ENCODE results near the gene CCDC197.

Gene CCDC197

DNA sequence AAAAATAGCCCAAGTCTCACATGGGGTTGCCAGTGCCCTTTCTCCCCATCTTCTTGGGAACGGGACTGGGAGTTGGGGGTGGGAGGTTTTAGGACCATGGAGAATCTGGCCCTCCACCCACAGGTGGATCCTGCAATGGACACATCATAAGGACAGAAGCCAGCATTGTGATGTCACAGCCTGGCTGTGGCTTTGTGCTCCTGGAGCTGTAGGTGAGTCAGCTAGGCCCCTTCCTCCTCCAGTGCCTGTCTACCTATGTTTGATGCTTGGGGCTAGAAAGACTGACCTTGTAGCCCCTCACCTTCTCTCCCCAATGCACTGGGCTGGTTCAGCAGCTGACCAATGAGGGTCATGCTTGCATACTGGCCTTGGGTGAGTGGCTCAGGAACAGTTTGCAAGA, at the start of gene CCDC197:
Gene CCDC197, plus strand, starts transcription at position 220 of the 400 bp plus-strand sequence. CDS start 831 bp downstream, outside the sequence.
- no peak for DNase-seq

DNA sequence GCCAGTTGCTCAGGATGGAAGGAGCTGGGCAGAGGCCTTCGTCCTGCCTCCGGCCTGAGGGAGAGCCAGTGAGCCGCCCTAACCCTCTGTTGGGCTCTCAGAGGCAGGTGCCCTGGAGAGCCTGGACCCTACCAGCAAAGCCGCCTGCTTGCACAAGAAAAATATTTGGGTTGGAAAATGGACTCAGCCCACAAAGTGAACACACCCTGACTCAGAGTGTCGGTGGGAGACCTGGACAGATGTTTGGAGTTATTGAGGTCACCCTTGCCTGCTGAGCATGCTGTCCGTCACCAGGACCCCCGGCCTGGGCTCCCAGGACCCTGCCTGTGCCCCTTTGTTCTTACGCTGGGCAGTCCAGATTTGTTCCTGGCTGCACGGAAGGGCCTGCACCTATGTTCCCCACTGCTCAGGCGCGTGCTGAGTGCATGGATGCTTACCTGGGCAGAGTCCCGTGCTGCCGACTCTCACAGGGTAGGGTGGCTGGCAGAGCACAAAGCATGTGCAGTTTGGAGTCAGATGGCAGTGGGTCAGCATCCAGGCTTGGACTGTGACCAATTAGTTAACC, 47.5 kb upstream of the CCDC197 start:
- DNase-seq = no peak

DNA sequence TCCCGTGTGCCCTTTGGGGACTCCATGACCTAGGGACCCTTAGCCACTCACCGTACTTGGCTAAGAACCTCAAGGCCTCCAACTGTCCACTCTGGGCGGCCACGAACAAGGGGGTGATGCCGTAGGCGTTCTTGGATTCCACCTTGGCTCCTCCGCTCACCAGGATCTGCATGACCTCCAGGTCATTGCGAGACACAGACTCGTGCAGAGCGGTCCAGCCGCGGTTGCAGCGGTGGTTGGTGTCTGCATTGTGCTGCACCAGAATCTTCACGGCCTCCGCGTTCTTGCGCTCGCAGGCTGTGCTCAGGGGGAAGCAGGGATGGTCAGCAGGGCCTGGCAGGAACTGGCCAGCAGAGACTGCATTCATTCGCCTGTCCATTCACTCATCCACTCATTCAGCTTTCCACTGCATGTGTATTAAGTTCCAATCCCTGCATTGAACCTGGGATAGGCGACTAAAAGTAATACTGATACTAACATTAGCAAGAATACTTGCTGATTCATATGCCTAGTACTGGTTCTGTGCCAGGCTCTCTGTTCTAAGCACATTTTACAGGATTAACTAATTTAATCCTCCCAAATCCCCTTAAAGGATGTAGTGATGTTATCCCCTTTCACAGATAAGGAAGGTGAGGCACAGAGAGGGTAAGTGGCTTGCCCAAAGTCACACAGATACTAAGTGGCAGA, 46.0 kb upstream of the CCDC197 start:
- DNase-seq = no peak

DNA sequence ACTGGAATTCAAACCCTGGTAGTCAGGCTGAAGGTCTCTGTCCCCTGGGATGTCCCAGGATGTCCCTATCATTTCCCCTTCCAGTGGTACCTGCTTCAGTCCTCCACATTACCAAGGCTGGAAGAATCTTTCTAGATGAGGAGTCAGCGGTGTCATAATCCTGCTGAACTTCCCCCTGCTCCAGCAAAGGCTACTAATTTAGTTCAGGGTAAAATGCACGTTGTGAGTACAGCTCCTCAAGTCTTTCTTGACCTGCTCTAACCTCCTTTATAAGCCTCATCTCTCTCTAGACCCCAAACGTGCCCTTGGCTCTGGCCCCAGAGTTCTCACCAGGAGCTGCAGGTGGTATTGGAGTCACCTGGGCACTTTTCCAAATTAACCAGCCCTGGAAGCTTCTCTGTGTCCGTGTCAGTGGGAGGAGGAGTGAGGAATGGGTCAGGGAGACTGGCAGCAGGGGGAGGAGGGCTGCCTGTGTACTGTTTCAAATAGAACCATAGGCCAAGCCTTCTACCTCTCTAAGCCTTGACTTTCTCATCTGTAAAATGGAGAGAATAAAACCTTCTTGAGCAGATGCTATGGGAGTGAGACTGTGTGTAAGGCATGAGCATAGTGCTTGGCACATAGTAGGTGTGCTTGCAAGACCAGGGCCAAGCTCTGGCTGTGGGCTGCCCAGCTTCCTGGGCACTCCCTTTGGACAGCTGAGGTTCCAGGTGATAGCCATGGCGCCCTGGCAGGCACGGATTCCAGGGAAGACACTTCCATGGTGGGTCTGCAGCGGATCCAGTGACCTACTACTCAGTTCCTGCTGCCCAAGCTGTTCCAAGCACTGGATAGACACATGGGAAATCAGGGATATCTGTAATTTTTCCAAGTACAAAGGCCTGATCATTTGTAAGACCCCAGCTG, 45.2 kb upstream of the CCDC197 start:
- no peak for DNase-seq

DNA sequence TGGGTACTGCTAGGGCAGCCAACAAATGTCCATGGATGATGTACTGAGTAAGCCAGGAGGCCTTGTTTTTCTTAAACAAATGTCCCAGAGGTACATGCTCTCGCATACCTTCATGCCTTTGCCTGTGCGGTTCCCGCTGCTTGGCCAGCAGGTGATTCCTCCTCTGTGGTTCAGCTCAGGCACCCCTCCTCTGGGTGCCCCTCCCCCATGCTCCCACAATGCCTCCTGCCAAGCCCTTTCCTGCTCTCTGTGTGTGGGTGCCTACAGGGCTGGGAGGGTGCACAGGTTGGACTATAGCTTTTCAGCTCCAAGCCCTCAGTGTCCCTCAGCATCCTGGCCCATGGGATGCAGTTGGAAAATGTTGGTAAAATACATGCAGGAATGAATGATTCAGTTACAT, 44.3 kb upstream of the CCDC197 start:
- peak; percentile 28 for DNase-seq

DNA sequence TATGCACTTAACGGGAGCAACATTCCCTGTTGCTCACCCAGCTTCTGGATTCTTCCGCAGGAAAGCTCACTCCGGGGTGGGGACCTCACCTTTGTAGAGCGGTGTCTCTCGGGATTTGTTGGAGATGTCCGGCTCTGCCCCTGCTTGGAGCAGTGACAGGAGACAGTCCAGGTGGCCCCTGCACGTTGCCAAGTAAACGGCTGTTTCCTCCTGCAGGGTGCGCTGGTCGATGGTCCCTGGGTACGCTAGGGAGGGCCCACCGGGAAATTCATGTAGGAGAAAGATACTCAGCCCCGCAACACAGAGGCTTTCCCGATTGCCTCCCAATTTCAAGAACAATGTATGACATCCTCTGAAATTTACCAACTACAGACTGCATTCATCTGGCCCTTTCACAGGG, 43.8 kb upstream of the CCDC197 start:
- peak; percentile 30 for DNase-seq

DNA sequence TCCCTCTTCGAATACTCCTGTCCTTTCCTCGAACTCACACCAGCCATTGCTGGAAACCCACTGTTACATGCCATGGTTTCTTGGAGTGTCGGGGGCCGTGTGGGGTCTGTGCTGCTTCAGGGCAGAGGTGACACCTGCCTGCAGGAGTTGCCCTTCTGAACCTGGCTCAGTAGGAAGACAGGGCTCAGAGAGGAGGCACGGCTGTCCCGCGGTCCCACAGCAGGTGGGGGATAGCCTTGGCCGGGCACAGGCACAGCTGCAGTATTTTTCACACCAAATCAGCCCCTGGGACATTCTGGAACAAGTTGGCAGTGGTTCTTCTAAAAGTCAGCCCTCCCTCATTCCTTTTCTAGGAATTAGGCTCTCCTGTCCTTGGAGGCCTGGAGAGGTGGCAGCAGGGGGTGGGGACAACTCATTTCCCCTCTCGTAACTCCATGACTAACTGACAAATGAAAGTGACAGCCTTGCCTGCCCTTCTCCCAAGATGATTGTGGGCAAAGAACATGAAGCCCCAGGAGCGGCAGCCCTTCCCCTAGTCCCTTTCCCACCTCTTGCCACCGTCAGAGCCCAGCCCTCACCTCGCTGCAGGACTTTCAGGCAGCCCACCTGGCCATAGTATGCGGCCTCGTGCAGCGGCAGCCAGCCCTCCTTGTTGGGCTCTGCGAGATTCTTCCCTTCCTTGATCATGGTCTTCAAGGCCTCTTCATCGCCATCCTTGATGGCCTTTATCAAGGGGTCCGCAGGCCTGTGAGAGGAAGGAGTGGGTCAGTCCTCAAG, 43.2 kb upstream of the CCDC197 start:
- DNase-seq = peak; percentile 33

DNA sequence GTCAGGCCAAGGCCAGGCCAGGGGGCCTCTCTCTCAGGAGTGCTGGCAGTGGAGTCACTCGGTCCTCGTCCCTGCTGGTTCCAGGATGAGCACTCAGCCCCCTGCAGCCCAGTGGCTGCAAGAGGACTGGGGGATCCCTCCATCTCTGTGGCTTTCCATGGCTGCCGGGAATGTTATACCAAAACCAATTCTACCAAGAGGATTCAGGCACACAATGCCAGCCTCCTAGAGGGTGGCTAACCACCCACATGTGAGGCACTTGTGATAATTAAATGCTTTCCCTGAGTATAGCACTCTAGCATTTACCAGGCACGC, 42.6 kb upstream of the CCDC197 start:
- no peak for DNase-seq

DNA sequence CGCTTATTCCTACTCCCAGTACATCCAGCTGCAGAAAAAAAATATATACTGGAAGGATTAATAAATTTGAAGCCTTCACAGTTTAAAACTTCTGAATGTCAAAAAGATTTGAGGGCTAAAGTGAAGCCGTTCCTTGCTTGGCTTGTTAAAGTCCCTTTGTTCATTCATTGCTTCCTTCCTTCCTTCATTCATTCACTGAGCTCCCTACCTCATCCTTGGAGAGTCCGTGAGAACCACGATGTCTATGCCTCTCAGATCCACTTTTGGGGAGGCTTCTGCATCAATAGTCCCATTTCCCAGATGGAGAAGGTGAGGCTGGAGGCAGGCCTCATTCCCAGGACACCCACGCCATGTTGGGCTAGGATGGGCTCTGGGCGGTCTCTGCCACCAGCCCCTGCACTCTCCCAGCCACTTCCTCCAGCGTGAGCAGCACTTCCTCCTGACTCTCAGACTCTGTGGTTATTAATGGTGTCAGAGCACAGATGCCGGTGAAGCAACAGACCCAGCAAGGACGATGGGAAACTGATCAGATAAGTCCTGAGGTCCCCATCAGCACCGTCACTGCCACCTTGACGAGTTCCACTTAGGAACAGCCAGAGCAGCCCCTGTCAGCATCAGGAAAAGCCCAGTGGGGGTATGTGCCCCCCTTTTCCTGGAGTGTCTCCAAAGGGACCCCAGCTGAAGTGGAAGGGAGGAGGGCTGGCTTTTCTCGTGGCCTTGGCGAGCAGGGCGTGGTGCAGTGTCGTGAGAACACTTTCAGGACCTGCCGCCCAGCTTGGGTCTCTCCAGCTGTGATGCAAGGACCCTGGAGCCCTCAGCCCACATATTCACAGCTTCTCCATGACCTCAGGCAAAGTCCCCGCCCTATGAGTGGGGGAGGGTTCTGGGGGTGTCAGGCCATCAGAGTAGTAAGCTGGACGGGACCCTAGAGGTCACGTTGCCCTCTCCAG, 41.9 kb upstream of the CCDC197 start:
- peak; percentile 62 for DNase-seq

DNA sequence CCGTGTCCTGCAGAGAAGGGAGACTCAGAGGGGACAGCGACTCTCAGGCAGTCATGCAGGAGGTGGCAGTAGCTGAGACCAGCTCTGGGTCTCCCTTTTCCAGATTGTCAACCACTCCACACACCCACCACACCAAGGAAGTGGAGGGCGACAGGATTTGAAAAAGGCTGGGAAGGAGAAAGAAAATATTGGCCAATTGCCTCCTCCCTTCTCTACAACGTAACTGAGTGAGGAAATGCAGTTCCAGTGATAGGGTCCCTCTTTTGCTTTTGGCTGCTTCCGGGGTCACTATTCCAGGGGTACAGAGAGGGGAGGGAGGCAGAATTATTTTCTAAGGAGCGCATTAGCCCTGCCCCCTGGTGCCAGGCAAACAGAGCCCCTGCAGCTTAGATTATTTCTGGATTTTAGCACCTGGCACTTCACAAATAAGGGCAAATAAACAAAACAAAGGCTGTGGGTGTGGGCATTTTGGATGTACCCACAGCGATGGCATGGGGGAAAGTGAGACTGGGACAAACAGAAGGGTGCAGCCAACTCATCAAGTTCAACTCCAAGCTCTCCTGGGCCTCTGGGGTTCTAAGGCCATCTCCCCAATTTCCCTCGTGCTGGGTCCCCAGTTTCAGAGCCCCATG, 41.1 kb upstream of the CCDC197 start:
- DNase-seq = peak; percentile 26

DNA sequence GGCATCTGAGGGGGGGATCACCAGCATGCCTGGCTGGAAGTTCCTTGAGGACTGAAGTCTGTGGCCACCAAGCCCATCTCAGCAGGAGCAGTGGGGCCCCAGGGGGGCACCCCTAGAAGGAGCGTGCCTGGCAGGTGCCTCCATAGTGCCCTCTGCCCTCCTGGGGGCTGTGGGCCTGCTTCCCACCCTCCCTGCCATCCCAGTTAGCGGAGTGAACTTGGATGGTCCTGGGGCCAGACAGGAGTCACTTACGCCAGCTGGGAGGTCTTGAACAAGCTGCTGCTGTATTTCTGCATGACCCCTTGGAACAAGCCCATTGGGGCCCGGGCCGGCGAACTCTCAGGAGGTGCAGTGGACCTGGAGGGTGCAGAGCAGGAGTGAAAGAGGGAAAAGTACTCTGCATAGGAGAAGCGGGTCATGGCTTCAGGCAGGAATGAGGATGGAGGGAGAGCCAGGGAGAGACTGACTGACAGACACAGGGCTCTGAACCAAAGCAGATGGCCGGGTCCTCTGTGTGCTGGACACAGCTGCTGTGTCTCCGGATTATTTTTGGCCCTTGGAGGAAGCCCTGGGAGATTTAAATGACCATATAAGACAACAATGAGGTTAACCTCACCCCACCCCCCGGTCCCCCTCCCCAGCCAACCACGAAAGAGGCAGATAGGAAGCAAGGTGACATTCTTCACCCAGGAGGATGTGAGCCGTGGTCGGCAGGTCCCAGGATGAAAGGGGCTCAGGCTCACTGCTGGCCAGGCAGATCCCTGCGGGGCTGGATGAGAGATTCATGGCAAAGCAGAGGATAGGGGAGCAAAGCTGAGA, 40.4 kb upstream of the CCDC197 start:
- peak; percentile 41 for DNase-seq

DNA sequence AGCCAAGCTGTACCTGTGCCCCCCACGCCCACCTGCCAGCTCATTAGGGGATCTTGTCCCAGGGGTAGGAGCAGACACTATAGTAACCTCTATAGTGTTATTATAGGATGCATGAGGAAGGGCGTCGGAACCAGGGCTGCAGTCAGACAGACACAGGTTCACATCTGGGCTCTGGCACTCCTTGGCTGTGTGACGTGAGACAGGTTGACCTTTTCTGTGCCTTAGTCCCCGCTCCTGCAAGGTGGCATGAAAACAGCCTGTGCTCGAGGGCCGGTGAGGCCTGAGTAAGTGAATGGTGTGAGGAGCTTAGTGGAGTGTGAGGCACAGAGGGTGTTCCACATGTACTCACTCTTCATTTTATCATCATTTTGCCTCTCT, 39.8 kb upstream of the CCDC197 start:
- peak; percentile 47 for DNase-seq

DNA sequence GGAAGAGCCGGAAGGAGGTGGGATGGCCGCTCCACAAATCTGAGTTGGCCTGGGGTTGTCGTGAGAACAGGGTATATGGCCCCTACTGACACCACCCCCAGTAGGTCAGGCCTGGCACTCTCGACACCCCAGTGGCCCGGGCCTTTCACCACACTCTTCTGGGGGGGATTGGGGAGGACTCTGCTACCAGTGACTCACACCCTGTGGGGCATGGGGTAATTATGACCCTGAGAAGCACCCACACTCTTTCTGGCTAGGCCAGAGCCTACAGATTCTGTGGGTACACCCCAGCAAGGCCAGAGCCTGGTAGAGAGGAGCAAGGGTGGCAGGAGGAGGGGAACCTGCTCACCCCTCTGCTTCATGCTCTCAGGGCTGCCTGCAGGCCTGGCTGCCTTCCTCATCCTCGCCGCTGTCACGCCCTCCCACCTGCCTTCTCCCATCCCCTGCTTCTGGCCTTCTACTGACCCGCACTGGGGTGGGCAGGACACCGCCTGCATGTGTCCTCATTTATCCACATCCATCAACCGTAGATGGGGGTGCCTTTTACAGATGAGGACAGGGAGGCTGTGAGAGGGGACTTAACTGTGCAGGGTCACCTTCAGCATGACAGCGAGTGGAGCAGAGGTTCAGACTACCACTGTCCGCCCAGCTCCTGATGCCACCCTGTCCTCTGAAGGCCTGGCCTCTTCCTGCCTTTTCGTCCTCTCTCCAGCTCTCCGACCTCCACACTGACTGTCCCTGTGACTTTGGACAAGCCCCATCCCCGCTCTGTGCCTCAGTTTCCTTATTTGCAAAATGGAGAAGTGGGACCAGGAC, 39.1 kb upstream of the CCDC197 start:
- DNase-seq = peak; percentile 59

DNA sequence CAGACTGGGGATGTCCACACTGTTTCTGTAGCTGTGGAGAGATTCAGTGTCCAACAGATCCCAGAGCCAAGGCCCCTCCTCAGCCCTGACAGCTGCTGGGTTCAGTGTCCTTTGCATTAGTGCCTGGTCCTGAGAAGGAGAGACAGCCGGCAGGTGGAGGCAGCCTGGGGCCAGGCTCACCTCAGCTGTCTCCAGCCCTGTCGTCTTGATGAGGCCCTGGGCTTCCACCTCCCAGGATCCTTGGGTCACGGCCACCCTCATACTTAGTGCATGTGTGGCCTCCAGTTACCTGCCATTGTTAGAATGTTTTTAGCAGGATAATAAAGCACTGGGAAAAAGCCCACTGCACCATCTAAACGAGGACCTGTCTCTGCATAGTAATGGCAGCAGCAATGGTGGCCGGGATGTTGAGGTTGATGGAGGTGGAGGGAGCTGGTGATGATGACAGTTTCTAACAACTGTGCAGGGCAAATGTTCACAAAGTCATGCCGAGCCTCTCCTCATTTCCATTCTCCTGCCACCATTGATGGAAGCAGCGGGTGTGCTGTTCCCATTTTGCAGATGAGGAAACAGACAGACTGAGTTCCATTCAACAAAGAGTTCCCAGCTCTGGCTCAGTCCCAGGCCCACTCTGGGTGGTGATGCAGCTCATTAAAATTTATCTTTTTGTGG, 38.4 kb upstream of the CCDC197 start:
- DNase-seq = peak; percentile 34

DNA sequence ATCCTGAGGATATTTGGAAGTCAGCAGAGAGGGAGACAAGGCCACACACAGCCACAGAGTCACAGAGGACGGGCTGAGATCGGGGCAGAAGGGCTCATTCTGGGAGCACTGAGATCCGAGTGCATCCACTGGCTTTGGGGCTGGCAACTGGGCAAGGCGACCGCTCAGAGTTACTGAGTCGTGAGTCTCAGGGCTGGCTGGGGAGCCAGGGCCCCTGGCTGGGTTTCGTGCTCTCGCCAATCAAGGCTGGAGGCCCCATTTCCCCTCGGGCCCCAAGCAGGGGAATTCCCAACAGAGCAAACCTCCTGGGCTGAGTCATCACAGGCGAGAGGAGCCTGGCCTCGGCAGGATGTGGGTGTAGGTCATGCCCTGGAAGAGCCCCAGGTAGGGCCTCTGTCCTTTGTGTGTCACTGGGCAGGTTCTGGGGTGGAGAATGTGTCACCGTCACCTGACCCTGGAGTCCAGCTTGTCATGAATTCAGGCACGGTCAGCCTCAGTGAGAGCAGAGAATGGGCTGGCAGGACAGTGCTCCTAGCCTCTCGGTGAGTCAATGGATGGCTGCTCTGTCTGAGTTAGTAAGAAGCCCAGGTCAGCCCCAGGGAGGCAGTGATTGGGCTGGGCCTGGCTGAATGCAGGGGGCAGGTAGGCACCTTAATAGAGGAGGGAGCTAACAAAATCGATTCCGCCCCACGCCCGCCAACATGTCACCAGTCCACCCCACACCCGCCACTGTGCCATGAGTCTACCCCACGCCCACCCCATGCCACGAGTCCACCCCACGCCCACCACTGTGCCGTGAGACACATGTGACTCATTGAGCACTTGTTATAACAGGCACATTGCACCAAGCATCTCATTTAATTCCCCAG, 37.6 kb upstream of the CCDC197 start:
- DNase-seq = peak; percentile 95

DNA sequence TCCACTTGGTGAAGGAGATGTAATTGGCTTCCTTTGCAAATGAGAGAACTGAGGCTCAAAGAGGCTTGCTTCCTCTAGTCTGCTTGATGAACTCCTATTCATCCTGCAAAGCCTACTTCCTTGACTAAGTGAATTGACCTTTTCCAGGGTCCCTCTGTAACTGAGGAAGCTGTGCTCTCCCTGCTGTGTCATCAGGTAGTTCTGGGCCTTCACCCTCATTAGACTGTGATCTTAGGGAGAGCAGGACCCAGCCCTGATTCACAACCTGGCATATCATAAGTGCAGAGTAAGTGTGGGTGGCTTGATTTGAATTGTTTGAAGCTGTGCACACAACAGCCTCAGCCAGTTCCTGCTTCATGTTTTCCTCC, 37.0 kb upstream of the CCDC197 start:
- DNase-seq = peak; percentile 53

DNA sequence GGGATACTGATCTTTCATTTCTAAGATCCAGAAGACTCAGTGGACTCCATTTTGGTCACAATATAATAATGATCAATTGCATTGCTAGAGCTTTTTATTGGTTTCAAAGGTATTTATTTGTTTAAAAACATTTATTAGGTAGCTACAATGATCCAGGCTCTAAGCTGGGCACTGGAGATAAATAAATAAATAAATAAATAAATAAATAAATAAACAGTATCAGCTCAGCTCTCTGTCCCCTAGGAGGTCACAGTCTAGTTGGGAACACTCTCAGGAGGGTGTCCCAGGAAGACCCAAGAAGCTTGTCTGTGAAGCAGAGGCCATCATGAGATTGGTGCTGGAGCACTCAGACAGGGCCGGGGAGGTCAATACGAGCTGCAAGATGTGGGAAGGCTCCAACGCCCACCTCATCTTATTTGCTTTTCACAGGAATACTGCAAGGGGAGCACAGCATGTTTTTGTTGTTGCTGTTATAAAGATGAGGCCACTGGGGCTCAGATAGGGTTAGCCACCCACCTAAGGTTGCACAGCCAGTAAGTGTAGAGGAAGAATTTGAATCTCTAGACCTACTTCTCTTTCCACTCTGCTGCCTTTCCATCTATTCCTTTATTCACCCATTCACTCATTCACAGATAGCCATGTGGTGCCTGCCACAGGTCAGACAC, 36.2 kb upstream of the CCDC197 start:
- peak; percentile 36 for DNase-seq

DNA sequence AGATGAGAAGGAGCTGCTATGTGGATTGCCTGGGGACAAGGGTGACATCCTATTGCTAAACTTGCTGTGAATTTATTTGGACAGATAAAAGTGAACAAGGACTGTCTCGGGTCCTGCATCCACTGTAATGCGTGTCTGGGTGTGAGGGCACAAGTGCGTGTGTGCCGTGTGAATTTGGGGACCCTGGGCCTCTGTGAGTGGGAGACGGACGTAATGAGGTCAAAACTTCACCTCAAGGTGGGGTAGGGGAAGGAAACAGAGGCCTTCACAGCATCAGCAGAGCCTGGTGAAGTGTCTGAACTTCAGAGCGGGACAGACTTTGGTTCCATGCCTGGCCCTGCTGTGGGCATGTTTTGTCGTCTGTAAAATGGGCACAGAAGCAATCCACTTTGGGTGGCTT, 35.5 kb upstream of the CCDC197 start:
- peak; percentile 34 for DNase-seq

Measured in stimulated activated CD8-positive, alpha-beta memory T cell treated with anti-CD3 and anti-CD28 coated beads, Interleukin-4, amount 100 ng/mL, for 48 hours (primary cell).